HG03558 (cell line): ENCODE data around the gene RAB42.
"Not testable (repeated sequence)": the region's sequence is repeated elsewhere in the genome, so short reads cannot be mapped to it uniquely, and the experiment has no call there.

Experiments used
- ATAC-seq: cut with Tn5 transposase; IDR thresholded peaks from one replicate; pipeline ENCODE4 v1.9.1; 2021; ENCODE audit warnings: moderate number of reproducible peaks; ENCODE audit not compliant: unreplicated experiment; ENCODE audit errors: extremely low read depth

The RAB42 gene

DNA sequence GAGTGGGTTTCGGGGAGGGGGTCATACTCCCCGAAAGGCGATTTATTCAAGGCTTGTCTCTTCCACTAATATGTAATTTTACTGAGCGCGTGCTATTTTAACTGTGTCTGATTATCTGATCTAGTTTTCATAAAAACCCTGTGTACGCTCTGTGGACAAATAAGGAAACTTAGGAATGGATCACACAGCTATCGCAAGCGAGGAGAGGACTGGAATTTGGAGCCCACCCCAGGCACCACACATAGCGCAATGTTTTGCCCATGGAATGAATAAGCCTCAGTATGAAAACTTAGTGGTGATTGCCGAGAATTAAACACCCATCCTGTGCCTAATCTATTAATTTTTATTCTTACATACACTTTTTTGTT is 9.8 kb upstream of the RAB42 start:
- ATAC-seq: no peak

DNA sequence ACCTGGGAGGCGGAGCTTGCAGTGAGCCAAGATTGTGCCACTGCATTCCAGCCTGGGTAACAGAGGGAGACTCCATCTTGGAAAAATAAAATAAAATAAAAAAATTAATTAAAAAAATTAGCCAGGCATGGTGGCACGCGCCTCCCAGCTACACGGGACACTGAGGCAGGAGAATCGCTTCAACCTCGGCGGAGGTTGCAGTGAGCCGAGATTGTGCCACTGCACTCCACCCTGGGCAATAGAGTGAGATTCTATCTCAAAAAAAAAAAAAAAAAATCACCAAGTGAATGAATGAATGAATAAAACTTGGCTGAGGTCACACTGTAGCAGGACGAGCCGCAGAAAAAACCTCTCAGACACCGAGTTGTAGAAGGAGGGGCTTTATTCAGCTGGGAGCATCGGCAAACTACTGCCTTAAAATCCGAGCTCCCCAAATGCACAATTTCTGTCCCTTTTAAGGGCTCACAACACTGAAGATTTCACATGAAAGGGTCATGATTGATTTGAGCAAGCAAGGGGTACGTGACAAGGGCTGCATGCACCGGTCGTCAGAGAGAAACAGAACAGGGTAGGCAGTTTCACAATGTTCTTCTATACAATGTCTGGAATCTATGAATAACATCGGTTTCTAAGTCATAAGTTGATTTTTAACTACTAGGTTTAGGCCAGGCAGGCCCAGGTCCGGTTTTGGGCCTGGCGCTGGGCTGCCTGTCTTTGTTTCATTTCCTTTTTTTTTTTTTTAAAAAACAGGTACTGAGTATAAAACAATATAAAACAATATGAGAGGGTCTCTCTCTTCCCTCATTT is 5.3 kb upstream of the RAB42 start:
- ATAC-seq: not testable (repeated sequence)

DNA sequence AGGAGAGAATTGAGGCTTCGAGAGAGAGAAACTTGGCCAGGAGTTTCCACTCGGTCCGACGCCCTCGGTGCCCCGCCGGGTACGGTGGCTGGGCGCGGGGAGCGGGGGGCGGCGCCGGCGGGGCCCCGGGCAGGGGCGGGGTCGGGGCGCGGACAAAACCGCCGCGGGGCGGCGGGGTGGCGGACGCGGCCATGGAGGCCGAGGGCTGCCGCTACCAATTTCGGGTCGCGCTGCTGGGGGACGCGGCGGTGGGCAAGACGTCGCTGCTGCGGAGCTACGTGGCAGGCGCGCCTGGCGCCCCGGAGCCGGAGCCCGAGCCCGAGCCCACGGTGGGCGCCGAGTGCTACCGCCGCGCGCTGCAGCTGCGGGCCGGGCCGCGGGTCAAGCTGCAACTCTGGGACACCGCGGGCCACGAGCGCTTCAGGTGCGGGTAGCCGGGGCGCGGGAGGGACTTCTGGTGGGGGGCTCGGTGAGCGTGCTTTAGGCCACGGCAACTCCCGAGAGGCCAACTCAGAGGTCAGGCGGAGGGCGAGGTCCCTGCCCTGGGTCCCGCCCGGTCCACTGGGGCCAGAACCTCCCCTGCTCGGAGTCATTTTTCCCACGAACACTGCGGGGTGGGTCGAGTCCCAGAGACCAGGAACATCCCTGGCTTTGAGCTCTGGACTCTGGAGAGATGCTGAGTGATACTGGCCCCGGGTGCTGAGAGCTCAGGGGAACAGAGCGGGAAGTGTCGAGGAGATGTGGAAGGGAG is 431 bp downstream of the RAB42 start:
- ATAC-seq: no peak

DNA sequence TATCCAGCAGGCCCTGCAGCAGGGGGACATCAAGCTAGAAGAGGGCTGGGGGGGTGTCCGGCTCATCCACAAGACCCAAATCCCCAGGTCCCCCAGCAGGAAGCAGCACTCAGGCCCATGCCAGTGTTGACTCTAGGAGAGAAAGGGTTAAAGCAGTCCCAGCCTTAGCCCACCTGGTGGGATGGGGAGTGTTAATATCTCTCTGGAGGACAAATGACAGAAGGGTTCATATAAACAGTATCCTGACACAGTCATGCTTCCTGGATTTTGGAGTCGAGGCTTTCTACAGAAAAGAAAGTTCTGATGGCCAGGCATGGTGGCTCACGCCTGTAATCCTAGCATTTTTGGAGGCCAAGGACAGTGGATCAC is 1.9 kb downstream of the RAB42 start:
- not testable (repeated sequence) for ATAC-seq

DNA sequence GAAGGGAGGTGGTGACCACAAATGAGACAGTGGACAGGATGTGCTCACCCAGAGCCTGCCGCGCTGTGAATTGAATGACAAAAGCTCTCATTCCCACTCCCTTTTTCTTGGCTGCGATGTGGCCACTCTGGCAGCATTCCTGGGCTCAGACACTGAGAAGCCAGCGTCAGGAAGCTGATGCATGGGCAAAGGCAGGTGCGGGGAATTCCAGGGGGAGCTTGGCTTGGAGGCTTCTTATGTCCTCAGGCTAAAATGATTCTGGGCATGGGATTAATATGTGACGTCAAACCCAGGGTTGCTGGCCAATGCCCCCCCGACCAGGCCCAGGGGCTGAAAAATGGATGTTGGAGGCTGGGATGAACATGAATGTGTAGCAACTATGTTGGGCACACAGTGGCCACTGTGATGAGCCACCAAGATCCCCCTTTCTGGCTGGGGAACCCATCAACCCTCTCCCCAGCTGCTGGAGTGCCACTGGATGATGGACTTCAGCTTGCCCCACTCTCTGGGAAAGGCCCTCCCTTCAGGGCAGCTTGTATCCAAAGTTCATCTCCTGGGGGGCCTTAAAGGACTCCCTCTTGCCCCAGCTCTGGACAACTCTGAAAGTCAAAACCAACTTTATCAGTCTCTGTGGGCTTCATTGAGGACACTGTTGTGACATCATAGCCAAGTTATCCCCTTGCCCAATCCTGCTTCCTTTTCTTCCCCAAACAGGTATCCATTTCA is 2.8 kb downstream of the RAB42 start:
- not testable (repeated sequence) for ATAC-seq

DNA sequence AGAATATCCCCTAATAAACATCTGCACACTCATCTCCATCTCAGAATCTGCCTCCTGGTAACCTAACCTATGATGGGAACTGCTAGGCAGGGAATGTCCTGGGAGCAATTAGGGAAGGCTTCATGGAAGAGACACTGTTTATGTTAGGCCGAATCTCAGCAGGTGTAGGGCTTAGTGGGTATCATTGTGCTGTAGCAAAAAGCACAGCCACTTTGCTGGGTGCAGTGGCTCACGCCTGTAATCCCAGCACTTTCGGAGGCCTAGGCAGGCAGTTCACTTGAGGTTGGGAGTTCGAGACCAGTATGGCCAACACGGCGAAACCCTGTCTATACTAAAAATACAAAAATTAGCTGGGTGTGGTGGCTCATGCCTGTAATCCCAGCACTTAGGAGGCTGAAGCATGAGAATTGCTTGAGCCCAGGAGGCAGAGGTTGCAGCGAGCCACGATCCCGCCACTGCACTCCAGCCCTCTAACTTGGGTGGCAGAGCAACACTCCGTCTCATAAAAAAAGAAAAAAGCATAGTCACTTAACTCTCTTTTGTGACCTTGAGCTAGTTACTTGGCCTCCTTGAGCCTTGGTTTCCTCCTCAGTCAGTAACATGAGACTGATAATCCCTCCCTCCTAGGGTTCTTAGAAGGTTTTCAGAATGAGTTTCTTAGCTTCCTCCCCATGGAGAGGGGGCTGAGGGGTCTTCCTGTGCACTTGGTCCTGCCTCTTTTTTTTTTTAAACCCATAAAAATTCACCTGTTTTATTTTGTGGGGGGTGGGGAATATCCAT is 3.5 kb downstream of the RAB42 start:
- no peak for ATAC-seq

DNA sequence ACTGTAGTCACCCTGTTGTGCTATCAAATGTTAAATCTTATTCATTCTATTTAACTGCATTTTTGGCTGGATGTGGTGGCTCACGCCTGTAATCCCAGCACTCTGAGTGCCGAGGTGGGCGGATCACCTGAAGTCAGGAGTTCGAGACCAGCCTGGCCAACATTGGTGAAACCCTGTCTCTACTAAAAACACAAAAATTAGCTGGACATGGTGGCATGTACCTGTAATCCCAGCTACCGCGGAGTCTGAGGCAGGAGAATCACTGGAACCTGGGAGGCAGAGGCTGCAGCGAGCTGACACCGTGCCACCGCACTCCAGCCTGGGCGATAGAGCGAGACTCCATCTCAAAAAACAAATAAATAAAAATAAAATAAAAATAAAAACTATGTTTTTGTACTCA is 4.2 kb downstream of the RAB42 start:
- not testable (repeated sequence) for ATAC-seq

DNA sequence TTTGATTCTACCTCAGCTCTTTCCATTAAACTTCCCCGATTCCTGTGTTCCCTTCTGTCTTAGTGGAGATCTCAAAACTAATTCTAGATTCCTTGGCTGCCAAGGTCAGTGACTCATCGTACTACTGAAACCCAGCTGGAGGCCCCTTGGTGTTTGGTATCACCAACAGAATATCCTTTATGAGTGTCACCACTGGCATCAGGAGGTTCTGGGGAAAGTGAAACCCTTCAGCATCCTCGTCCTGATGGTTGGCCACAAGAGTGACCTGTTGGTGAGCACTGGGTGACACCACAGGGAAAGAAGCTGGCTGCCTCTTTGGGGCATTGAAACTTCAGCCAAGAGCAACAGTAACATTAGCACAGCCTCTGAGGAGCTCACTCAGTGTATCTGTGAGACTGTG is 9.6 kb downstream of the RAB42 start:
- ATAC-seq: no peak

DNA sequence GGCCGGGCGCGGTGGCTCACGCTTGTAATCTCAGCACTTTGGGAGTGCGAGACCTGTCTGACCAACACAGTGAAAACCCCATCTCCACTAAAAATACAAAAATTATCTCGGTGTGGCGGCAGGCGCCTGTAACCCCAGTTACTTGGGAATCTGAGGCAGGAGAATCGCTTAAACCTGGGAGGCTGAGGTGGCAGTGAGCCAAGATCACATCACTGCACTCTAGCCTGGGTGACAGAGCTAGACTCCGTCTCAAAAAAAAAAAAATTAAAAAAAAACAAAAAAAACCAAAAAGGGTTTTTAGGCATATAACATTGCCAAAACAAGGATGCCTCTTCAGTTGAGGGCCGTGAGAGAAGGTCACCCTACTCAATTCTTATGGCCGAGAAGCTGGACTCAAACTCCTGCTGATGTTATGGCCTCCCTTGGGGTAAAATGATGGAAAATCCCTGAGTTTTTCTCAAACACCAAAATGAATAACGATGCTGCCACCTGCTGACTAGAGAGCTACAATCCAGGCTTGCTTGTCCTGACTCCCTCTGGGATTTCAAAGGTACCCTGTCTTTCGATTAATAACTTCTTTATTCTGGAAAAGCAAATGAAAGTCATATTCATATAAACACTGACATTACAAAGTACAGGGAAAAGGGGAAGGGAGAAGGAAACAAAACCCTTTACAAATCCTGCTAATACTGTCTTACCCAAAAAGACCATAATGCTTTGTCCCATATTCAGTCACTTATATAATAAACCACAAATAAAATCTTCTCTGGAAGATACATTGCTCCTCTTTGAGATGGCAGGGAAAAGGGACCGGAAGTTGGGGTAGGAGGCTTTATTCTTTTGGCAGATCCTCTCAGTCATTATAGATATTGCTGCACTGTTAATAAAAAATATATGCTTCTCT is 10.7 kb downstream of the RAB42 start:
- ATAC-seq: no peak

DNA sequence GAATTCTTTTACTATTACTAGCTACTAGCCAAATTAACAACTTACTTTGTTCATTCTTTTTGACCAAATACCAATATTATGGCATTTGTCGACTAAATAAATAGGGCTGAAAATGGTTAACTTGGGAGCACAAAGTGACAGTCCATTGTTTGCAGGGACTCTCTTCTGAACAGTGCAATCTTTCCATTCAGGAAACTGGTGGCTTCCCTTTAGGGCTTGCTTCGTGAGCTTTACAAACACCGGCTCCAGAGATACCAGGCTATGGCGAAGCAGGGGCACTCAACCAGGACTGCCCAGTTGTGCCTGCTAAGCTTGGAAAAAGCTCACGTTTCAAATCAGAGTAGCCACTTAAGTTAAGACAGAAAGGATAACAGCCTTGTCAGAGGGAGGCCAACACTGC is 12.3 kb downstream of the RAB42 start:
- no peak for ATAC-seq

DNA sequence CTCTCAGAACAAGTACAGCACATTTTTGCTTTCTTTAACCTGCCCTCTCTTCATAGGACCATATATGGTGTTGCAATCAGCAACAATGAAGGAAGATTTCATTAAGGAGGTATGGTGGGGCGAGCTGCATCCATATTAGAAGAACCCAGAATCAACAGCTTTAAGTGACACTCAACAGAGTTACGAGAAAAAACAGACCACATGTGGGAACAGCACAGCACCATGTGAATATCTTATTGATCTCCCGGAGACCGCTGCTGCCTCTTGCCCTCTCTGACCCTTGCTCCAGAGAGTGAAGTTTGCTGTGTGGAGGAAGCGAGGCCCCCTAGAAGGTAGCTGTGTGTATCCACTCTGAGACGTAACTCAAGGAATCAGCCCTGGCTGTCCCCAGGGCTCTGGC is 12.9 kb downstream of the RAB42 start:
- no peak for ATAC-seq

DNA sequence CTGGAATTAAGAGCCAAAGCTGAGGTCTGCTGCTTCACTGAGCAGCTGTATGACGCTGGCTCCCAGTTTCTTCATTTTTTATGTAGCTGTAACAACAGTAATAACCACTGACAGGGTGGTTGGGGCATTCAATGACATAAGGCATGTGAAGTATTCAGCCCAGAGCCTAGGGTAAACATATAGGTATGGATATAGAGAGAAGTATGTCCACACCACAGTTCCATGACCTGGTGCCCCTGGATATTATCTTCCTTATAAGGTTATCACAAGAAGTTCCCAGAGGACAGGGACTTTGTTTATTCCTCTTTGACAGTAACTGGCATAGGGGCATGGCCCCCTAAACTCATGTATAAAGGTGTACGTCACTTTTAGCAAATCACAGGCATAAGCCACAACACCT is 14.7 kb downstream of the RAB42 start:
- no peak for ATAC-seq

DNA sequence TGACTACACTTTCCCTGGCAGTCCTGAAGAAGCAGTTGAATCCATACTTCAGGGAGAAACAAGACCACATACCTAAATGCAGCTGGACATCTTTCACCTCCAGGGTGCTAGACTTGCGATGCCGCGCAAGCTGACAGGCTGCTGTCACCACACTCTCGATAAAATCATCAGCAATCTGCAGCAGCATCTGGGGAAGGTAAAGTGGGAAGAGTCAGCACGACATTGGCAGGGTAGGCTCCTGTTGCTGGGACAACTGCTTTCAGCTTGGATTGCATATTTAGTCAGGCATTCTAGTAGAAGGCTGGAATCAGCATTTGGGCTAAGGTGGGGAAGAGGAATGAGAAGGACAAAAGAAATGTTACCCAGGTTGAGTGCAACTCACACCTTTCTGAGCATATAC is 21.1 kb downstream of the RAB42 start:
- ATAC-seq: no peak

DNA sequence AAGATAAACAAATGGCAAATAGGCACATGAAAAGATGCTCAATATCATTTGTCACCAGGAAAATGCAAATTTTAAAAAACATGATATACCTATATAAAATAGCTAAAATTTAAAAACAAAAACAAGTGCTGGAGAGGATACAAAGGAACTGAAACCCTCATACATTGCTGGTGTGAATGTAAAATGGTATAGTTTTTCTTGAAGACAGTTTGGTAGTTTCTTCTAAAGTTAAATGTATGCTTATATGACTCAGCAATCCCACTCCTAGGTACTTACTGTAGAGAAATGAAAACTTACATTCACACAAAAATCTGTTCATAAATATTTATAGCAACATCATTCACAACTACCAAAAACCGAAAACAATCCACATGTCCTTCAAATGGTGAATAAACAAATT is 39.6 kb downstream of the RAB42 start:
- no peak for ATAC-seq

DNA sequence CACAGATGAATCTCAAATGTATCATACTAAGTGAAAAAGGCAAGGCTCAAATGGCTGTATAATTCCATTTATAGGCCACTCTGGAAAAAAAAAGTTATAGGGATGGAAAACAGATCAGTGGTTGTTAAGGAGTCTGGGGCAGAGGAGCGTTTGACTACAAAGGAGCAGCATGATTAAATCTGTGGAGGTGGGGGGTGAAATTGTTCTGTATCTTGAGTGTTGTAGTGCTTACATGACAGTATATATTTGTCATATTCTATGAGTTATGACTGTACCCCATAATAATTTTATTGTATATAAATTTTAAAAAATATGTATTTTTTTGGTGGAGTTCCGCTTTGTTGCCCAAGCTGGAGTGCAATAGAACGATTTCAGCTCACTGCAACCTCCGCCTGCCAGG is 40.5 kb downstream of the RAB42 start:
- no peak for ATAC-seq

DNA sequence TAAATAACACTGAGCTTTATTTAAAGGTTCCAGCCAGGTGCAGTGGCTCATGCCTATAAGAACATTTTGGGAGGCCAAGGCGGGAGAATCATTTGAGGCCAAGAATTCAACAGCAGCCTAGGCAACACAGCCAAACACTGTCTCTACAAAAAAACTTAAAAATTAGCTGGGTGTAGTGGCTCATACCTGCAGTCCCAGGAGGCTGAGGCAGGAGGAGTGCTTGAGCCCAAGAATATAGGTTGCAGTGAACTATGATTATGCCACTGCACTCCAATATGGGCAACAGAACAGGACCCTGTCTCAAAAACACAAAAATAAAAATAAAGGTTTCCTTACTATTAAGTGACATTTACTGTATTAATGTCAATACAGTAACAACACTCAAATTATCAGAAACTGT is 48.7 kb downstream of the RAB42 start:
- ATAC-seq: no peak

DNA sequence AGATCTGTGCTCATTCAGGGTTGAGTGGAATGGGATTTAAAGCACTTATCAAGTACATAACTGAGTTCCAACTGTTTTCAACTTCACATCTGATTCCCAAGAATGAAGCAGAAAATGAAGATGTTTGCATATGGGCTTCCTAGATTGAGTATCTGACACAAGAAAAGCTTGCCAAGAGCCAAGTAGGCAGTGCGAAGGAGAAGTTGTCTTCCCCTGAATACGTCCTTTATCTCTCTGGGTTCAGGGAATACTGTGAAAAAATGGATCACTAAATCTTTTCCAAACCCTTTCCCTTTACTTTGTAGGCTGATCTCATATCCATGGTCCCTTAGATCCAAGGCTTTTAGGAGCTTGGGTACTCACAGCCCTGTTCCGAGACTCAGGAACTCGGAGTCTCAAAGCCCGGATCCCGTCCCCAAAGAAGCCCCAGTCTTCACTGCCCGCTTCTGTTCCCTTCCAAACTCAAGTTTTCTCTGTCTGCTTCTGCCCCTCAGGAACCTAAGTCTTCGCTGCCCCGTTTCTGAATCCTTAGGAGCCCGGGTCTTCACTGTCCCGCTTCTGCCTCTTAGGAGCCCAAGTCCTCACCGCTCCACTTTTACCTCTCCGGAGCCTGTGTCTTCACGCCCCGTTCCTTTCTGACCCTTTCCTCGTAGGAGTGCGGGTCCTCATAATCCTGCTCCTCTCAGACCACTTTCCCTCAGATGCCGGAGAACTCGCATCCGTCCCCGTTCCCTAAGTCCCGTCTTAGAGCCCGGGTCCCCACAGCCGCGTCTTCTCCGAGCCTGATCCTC is 50.2 kb downstream of the RAB42 start:
- no peak for ATAC-seq

DNA sequence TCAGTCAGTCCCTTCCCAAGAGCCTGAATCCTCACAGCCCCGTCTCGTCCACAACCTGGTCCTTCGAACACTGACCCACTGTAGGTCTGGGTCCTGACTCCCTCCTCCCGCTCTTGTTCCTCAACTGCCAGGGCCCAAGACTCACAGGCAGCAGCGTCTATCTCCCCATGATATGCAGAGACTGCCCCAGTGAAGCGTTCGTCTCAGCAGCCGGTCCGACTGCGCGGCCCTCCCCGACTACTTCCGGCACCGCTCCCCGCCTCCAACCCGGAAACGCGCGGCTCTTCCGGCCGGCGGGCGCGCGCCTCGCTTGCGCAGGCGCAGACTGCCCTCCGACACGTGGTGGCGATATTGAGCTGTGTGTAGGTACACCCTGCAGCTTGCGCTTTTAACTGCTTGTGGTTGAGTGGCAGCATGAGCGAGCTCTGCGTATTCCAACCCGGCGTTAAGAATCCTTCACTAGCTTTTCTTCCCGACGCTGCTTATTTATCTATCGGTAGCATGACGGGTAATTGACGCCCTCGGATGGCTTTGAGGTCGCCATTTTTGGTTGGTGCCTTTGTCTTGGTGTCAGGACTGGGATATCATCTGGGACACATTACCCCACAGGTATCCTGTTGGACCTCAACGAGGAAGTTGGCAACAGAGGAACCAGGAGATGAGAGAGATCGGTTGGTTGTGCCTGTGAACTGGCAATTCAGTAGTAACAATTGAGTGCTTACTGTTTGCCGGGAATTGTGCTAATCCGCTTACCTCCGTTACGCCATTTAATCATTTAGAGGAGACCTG is 51.0 kb downstream of the RAB42 start, which contains the start of gene TAF12:
Gene TAF12, minus strand, starts transcription at position 221 of the 789 bp plus-strand sequence. CDS start 20,986 bp downstream, outside the sequence.
- peak; percentile 44 for ATAC-seq
